GM12892 (cell line): Measurements from ENCODE around the gene TRA2A.

Source experiments
- DNase-seq: peaks from one replicate; pipeline ENCODE4 v3.0.0; 2011; ENCODE audit not compliant: insufficient read length
- FAIRE-seq: peaks from 2 replicates; lab custom pipeline; 2011; peaks lifted over from hg19 to GRCh38; lab: Jason Lieb, UNC
- POLR2A ChIP-seq: IDR thresholded peaks from 2 replicates; pipeline ENCODE4 v1.6.1; 2011; ENCODE audit warnings: low read depth, low read length, control low read depth
- POLR2AphosphoS5 ChIP-seq: IDR thresholded peaks from 2 replicates; pipeline ENCODE4 v1.6.1; 2011; ENCODE audit warnings: low read depth, low read length, control low read depth
- TAF1 ChIP-seq: IDR thresholded peaks from 2 replicates; pipeline ENCODE4 v1.6.1; 2011; ENCODE audit warnings: low read depth, mild to moderate bottlenecking, control low read depth, low read length, borderline replicate concordance

Gene TRA2A

GRCh38 chr7:23472956-23473843 is 58.6 kb downstream of the TRA2A start:
- peak; percentile 70 for FAIRE-seq
- TF ChIP-seq TAF1 (no peak), POLR2AphosphoS5 (no peak; the same call in 1 of the 2 replicates), POLR2A (no peak)
- no peak for DNase-seq

GRCh38 chr7:23472556-23472955 is 59.2 kb downstream of the TRA2A start:
- TF ChIP-seq TAF1 (no peak), POLR2A (no peak), POLR2AphosphoS5 (no peak)
- no peak for FAIRE-seq

GRCh38 chr7:23472046-23472445 is 59.7 kb downstream of the TRA2A start:
- TF ChIP-seq POLR2A = no peak
- TF ChIP-seq TAF1 = no peak
- no peak for TF ChIP-seq POLR2AphosphoS5
- DNase-seq (no peak), FAIRE-seq (no peak)

More at GRCh38 chr7:23472556-23472955, 59.2 kb downstream of the TRA2A start:
- DNase-seq = no peak

- no peak; the same call in 1 of the 2 replicates for TF ChIP-seq POLR2A
- TF ChIP-seq TAF1 = peak; percentile 26; the same call in 1 of the 2 replicates
- TF ChIP-seq POLR2AphosphoS5 = peak; percentile 32; the same call in 1 of the 2 replicates
- peak; percentile 86 for FAIRE-seq
- DNase-seq = peak; percentile 56
These were observed 60.5 kb downstream of the TRA2A start for GRCh38 chr7:23471106-23471859.

- no peak for DNase-seq
- TF ChIP-seq POLR2A = peak; percentile 73
- peak; percentile 36; the same call in 1 of the 2 replicates for TF ChIP-seq POLR2AphosphoS5
- TF ChIP-seq TAF1 = no peak
- peak; percentile 86 for FAIRE-seq
These were observed 61.3 kb downstream of the TRA2A start, which contains the start of gene IGF2BP3 for GRCh38 chr7:23470330-23471105. IGF2BP3 (minus strand) TSS chr7:23470491; CDS start chr7:23470110, 381 bp downstream.

- DNase-seq = no peak
- no peak for FAIRE-seq
- no peak for TF ChIP-seq POLR2A
- no peak for TF ChIP-seq TAF1
- TF ChIP-seq POLR2AphosphoS5 = no peak
These were observed 61.9 kb downstream of the TRA2A start for GRCh38 chr7:23469961-23470250.

- peak; percentile 46 for FAIRE-seq
- TF ChIP-seq POLR2AphosphoS5 (0 out of 2 replicates have a peak, but pooled peaks have one; percentile 46), TAF1 (peak; percentile 52; the same call in 1 of the 2 replicates), POLR2A (peak; percentile 72)
- no peak for DNase-seq
These were observed 62.4 kb downstream of the TRA2A start for GRCh38 chr7:23469150-23469960.

GRCh38 chr7:23468526-23469149 is 63.1 kb downstream of the TRA2A start:
- DNase-seq (no peak), FAIRE-seq (no peak)
- TF ChIP-seq TAF1 = no peak
- TF ChIP-seq POLR2AphosphoS5 = no peak
- no peak for TF ChIP-seq POLR2A

- peak; percentile 36 for FAIRE-seq
- TF ChIP-seq POLR2A (no peak; the same call in 1 of the 2 replicates), TAF1 (no peak), POLR2AphosphoS5 (no peak)
- no peak for DNase-seq
These were observed 63.8 kb downstream of the TRA2A start for GRCh38 chr7:23467806-23468525.
